A673 (cell line): ENCODE measurements around the gene S100A4. TPM values are rescaled to one million over a fixed set of nuclear protein-coding genes. Genes with fewer than 3 reads are reported as not detected.

ENCODE experiments used
- BruUV-seq: library from RNA; stranded (reverse); fragments of 400-500 nt; replicated peaks from 2 replicates; lab custom pipeline; 2021; lab: Mats Ljungman, UMichigan
- CTCF ChIA-PET: fragments of 300-600 bp; sonication (Branson Sonifier 250); formaldehyde crosslinking; loops from one replicate; lab custom pipeline; 2022; ENCODE audit warnings: antibody characterized with exemption; lab: Charles Lee
- POLR2A ChIA-PET: fragments of 300-600 bp; sonication (Branson Sonifier 250); formaldehyde crosslinking; loops from one replicate; lab custom pipeline; 2022; ENCODE audit warnings: antibody characterized with exemption; ENCODE audit not compliant: low non-redundant PET; lab: Charles Lee
- DNase-seq: peaks from one replicate; pipeline ENCODE4 v3.0.0-alpha.2; 2015; ENCODE audit warnings: low spot score
- H3K27ac ChIP-seq: fragments of 200-600 bp; sonication (generic); 2 replicates; pipeline ENCODE4 v1.5.1; 2016; ENCODE audit warnings: mixed run types, low read depth, mild to moderate bottlenecking, mixed read lengths, antibody characterized with exemption, low read length; ENCODE audit not compliant: poor library complexity, severe bottlenecking
- H3K27me3 ChIP-seq: fragments of 200-600 bp; sonication (generic); replicated peaks from 2 replicates; pipeline ENCODE4 v1.6.1; 2017; ENCODE audit warnings: mixed run types, low read depth, mild to moderate bottlenecking, mixed read lengths, antibody characterized with exemption, low read length; ENCODE audit not compliant: insufficient read depth, poor library complexity
- H3K36me3 ChIP-seq: fragments of 200-600 bp; sonication (generic); 2 replicates; pipeline ENCODE4 v1.6.1; 2016; ENCODE audit warnings: mixed run types, mild to moderate bottlenecking, mixed read lengths, antibody characterized with exemption, low read length; ENCODE audit not compliant: insufficient read depth, poor library complexity, severe bottlenecking
- H3K4me1 ChIP-seq: fragments of 200-600 bp; sonication (generic); 2 replicates; pipeline ENCODE4 v1.6.1; 2017; ENCODE audit warnings: mixed run types, mild to moderate bottlenecking, mixed read lengths, antibody characterized with exemption, low read length; ENCODE audit not compliant: insufficient read depth, poor library complexity, severe bottlenecking
- H3K4me3 ChIP-seq: fragments of 200-600 bp; sonication (generic); 2 replicates; pipeline ENCODE4 v1.5.1; 2016; ENCODE audit warnings: low read depth, mixed run types, mild to moderate bottlenecking, mixed read lengths, low read length; ENCODE audit not compliant: poor library complexity, severe bottlenecking
- H3K9me3 ChIP-seq: fragments of 200-600 bp; sonication (generic); 2 replicates; pipeline ENCODE4 v1.6.1; 2016; ENCODE audit warnings: mixed run types, low read depth, mild to moderate bottlenecking, mixed read lengths, antibody characterized with exemption, low read length; ENCODE audit not compliant: poor library complexity, severe bottlenecking
- EZH2 ChIP-seq: fragments of 200-600 bp; sonication (generic); IDR thresholded peaks from 2 replicates; pipeline ENCODE4 v1.6.1; 2017; ENCODE audit warnings: borderline replicate concordance, low read depth, mild to moderate bottlenecking, mixed read lengths, antibody characterized with exemption, low read length; ENCODE audit not compliant: poor library complexity, severe bottlenecking
- intact Hi-C: fragments of 100-400 bp; cut with micrococcal nuclease; formaldehyde crosslinking; loops from one replicate; pipeline ENCODE4 v1.10.0; 2022; ENCODE audit not compliant: unreplicated experiment
- total RNA-seq: library from RNA; stranded (reverse); gene quantifications from 2 replicates; pipeline ENCODE4 v1.2.3, GENCODE V29; 2021
- TF ChIP-seq, protein P1 (sequence below): fragments of 300-800, 200-600 bp; sonication (generic); conservative IDR thresholded peaks from 2 replicates; pipeline ENCODE4 v1.5.1; 2017; ENCODE audit warnings: low read depth, mild to moderate bottlenecking, antibody characterized with exemption, low read length, moderate library complexity, mixed read lengths

Gene S100A4
- total RNA-seq, 1 experiment from 2014 or later = 20.0 TPM

- ChIA-PET CTCF (no interaction called here), POLR2A (no interaction called here)
- intact Hi-C loops = no loop called here
- Histone ChIP-seq H3K9me3 (no peaks in the 10 kb centered on the region), H3K27ac (no peak overlapping the region), H3K27me3 (no peaks in the 10 kb centered on the region), H3K36me3 (no peaks in the 10 kb centered on the region), H3K4me1 (no peaks in the 10 kb centered on the region), H3K4me3 (no peak overlapping the region)
- DNase-seq = no peak
- TF ChIP-seq EZH2 = no peak
- TF ChIP-seq, protein P1, sequence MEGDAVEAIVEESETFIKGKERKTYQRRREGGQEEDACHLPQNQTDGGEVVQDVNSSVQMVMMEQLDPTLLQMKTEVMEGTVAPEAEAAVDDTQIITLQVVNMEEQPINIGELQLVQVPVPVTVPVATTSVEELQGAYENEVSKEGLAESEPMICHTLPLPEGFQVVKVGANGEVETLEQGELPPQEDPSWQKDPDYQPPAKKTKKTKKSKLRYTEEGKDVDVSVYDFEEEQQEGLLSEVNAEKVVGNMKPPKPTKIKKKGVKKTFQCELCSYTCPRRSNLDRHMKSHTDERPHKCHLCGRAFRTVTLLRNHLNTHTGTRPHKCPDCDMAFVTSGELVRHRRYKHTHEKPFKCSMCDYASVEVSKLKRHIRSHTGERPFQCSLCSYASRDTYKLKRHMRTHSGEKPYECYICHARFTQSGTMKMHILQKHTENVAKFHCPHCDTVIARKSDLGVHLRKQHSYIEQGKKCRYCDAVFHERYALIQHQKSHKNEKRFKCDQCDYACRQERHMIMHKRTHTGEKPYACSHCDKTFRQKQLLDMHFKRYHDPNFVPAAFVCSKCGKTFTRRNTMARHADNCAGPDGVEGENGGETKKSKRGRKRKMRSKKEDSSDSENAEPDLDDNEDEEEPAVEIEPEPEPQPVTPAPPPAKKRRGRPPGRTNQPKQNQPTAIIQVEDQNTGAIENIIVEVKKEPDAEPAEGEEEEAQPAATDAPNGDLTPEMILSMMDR = no peak
- BruUV-seq = no TSS peak
Measured at GRCh38 chr1:153505576-153505975, 40.0 kb downstream of the S100A4 start.

DNA sequence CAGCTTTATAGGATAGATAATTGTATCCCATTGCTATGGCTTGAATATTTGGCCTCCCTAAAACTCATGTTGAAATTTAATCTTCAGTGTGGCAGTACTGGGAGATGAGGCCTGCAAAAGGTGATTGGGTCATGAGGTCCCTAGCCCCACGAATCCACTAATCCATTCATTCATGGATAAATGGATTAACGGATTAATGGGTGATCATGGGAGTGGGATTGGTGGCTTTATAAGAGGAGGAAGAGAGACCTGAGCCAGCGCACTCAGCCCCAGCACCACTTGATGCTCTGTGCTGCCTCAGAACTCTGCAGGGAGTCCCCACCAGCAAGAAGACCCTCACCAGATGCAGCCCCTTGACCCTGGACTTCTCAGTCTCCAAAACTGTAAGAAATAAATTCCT, 41.8 kb downstream of the S100A4 start:
- Histone ChIP-seq H3K4me1 (peaks cover 3% of the 10 kb centered on the region), H3K4me3 (no peak overlapping the region), H3K36me3 (no peaks in the 10 kb centered on the region), H3K27ac (no peak overlapping the region), H3K27me3 (peaks cover 6% of the 10 kb centered on the region), H3K9me3 (no peaks in the 10 kb centered on the region)
- CTCF ChIA-PET = no interaction called here
- DNase-seq = no peak
- BruUV-seq = no TSS peak
- intact Hi-C loops = no loop called here
- POLR2A ChIA-PET = interaction anchor here (0.6 kb wide), 1 partner anchor 164 kb away, joined by 3 read pairs; no protein-coding TSS in a partner anchor
- TF ChIP-seq, protein P1 = no peak
- no peak for TF ChIP-seq EZH2

- Histone ChIP-seq H3K4me1 (peaks cover 3% of the 10 kb centered on the region), H3K36me3 (no peaks in the 10 kb centered on the region), H3K9me3 (no peaks in the 10 kb centered on the region), H3K27me3 (peaks cover 12% of the 10 kb centered on the region), H3K4me3 (no peak overlapping the region), H3K27ac (no peak overlapping the region)
- intact Hi-C loops = no loop called here
- ChIA-PET POLR2A (no interaction called here), CTCF (interaction anchor here (0.8 kb wide), 1 partner anchor 146 kb away, joined by 3 read pairs; no protein-coding TSS in a partner anchor)
- TF ChIP-seq, protein P1 = no peak
- TF ChIP-seq EZH2 = no peak
- DNase-seq = peak; percentile 44
- no TSS peak for BruUV-seq
Measured at GRCh38 chr1:153498746-153499145, 46.9 kb downstream of the S100A4 start.
